Measurements from ENCODE around the gene SLC12A3. TPM values are rescaled to one million over a fixed set of nuclear protein-coding genes. Genes with fewer than 3 reads are reported as not detected.

The SLC12A3 gene
- total RNA-seq, 3 donors from 2014 or later (not counting 1 experiment from before 2014, with no cell fraction given) = not detected

- DNase-seq = no peak
- peaks cover 10 to 14% of the 10 kb centered on the region in 2 donors for H3K4me1 Mint-ChIP-seq
- Histone ChIP-seq H3K4me3 (ENCODE audit: low read length) (no peak overlapping the region), H3K27ac (ENCODE audit: low read length) (no peak overlapping the region), H3K4me1 (ENCODE audit: control insufficient read depth, insufficient read depth, low read length) (no peaks in the 10 kb centered on the region), H3K36me3 (ENCODE audit: control insufficient read depth, insufficient read depth, low read length) (peaks cover 6% of the 10 kb centered on the region), H3K27me3 (ENCODE audit: control insufficient read depth, insufficient read depth, low read length) (no peaks in the 10 kb centered on the region), H3K9me3 (ENCODE audit: control insufficient read depth, insufficient read depth, low read length) (no peaks in the 10 kb centered on the region)
- no peaks in the 10 kb centered on the region for H3K36me3 Mint-ChIP-seq
- intact Hi-C loops (cut with micrococcal nuclease) = no loop called here
- H3K9me3 Mint-ChIP-seq = no peaks in the 10 kb centered on the region
- H3K27ac Mint-ChIP-seq = no peak overlapping the region
- 87% methylated on average over 7 of the region's 7 CpGs for WGBS (ENCODE audit: insufficient coverage)
- TF ChIP-seq, protein P1, sequence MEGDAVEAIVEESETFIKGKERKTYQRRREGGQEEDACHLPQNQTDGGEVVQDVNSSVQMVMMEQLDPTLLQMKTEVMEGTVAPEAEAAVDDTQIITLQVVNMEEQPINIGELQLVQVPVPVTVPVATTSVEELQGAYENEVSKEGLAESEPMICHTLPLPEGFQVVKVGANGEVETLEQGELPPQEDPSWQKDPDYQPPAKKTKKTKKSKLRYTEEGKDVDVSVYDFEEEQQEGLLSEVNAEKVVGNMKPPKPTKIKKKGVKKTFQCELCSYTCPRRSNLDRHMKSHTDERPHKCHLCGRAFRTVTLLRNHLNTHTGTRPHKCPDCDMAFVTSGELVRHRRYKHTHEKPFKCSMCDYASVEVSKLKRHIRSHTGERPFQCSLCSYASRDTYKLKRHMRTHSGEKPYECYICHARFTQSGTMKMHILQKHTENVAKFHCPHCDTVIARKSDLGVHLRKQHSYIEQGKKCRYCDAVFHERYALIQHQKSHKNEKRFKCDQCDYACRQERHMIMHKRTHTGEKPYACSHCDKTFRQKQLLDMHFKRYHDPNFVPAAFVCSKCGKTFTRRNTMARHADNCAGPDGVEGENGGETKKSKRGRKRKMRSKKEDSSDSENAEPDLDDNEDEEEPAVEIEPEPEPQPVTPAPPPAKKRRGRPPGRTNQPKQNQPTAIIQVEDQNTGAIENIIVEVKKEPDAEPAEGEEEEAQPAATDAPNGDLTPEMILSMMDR (IDR thresholded peaks at IDR 0.05) = no peak
- ATAC-seq = no peak
- H3K27me3 Mint-ChIP-seq (ENCODE audit: low read depth in 2 of 2) = no peaks in the 10 kb centered on the region
- H3K4me3 Mint-ChIP-seq = no peak overlapping the region
Measured at GRCh38 chr16:56848955-56849689, 15.9 kb upstream of the SLC12A3 start.

DNA sequence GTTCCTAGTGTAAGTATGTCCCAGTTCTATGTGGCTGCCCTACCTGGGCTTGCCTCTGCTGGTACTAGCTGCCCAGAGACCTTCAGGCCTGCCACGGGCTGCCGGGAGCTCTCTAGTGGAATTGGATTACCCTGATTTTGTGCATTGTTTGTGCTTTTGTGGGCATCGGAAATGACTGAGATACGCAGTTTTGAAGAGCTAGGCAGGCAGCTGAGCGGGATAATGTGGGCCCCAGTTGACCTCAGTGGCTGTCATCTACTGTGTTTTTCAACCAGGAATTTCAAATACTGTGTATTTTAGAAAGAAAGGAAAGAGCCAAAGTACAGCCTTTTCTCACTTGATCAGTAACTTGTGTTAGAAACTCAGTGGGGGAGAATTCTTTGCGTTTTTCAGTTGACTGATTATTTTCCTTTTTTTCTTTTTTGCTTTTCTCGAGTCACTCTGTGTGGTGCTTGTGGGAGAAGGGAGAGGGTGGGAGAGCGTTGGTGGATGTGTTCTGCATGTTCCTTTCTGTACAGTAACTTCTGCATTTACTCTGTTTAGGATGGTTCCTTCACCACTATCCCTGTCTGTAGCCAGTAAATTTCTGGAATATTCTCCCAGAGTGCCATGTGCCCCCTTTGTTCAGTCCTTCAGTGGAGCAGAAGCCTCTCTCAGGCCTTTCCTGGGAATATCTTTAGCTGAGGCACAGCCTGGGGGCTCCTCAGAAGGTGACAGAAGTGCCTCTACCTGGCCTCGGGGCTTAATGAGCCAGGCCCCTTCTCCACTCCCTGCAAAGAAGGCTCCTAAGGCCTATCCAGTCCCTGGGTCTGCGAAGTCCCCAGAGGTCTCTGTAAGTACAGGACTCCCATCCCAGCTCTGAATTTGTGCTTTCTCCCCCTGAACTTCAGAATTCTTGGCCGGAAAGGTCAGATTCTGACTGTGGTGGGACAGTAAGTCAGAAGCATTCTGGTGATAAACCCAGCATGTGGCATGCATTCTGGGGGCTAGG lies 15.0 kb upstream of the SLC12A3 start:
- Mint-ChIP-seq H3K27ac (no peak overlapping the region), H3K27me3 (ENCODE audit: low read depth in 2 of 2) (no peaks in the 10 kb centered on the region)
- WGBS (ENCODE audit: insufficient coverage) = 91% methylated on average over 10 of the region's 11 CpGs

GRCh38 chr16:56851671-56852400 lies 13.2 kb upstream of the SLC12A3 start:
- no peak for DNase-seq
- 68% methylated on average over 8 of the region's 8 CpGs for WGBS (ENCODE audit: insufficient coverage)
- Mint-ChIP-seq H3K27me3 (ENCODE audit: low read depth in 2 of 2) (no peaks in the 10 kb centered on the region), H3K4me1 (peaks cover 10 to 11% of the 10 kb centered on the region in 2 donors), H3K9me3 (no peaks in the 10 kb centered on the region), H3K27ac (no peak overlapping the region), H3K4me3 (no peak overlapping the region), H3K36me3 (no peaks in the 10 kb centered on the region)
- Histone ChIP-seq H3K4me1 (ENCODE audit: control insufficient read depth, insufficient read depth, low read length) (no peaks in the 10 kb centered on the region), H3K4me3 (ENCODE audit: low read length) (no peak overlapping the region), H3K27ac (ENCODE audit: low read length) (no peak overlapping the region), H3K36me3 (ENCODE audit: control insufficient read depth, insufficient read depth, low read length) (no peaks in the 10 kb centered on the region), H3K9me3 (ENCODE audit: control insufficient read depth, insufficient read depth, low read length) (no peaks in the 10 kb centered on the region), H3K27me3 (ENCODE audit: control insufficient read depth, insufficient read depth, low read length) (no peaks in the 10 kb centered on the region)
- TF ChIP-seq, protein P1 (IDR thresholded peaks at IDR 0.05) = no peak
- no peak for ATAC-seq
- intact Hi-C loops (cut with micrococcal nuclease) = no loop called here

More for the DNA sequence above, 15.0 kb upstream of the SLC12A3 start:
- TF ChIP-seq, protein P1 (IDR thresholded peaks at IDR 0.05) = no peak
- Mint-ChIP-seq H3K4me3 (no peak overlapping the region), H3K4me1 (peaks cover 10 to 14% of the 10 kb centered on the region in 2 donors), H3K36me3 (no peaks in the 10 kb centered on the region), H3K9me3 (no peaks in the 10 kb centered on the region)
- H3K27ac ChIP-seq (ENCODE audit: low read length) = no peak overlapping the region
- H3K4me3 ChIP-seq (ENCODE audit: low read length) = no peak overlapping the region
- H3K4me1 ChIP-seq (ENCODE audit: control insufficient read depth, insufficient read depth, low read length) = no peaks in the 10 kb centered on the region
- H3K36me3 ChIP-seq (ENCODE audit: control insufficient read depth, insufficient read depth, low read length) = peaks cover 2% of the 10 kb centered on the region
- intact Hi-C loops (cut with micrococcal nuclease) = no loop called here
- no peaks in the 10 kb centered on the region for H3K9me3 ChIP-seq (ENCODE audit: control insufficient read depth, insufficient read depth, low read length)
- ATAC-seq (no peak), DNase-seq (no peak)
- no peaks in the 10 kb centered on the region for H3K27me3 ChIP-seq (ENCODE audit: control insufficient read depth, insufficient read depth, low read length)

Measured in natural killer cell (primary cell).